SJSA1 (cell line): ENCODE data around the gene RPLP2. TPM values are rescaled to one million over a fixed set of nuclear protein-coding genes. Genes with fewer than 3 reads are reported as not detected.

Experiments
- DNase-seq, 2 experiments: peaks; one replicate each; pipeline ENCODE4 v3.0.0-alpha.2; 2015 to 2020; ENCODE audit warnings: low spot score in 2 of 2, low read depth in 1 of 2
- H3K27ac ChIP-seq: fragments of 250-450 bp; sonication (Bioruptor Pico); 2 replicates; pipeline ENCODE4 v1.5.1; 2020; ENCODE audit warnings: mild to moderate bottlenecking, moderate library complexity
- H3K27me3 ChIP-seq: fragments of 250-450 bp; sonication (Bioruptor Pico); replicated peaks from 2 replicates; pipeline ENCODE4 v1.5.1; 2020; ENCODE audit warnings: mild to moderate bottlenecking, moderate library complexity
- H3K36me3 ChIP-seq: fragments of 250-450 bp; sonication (Bioruptor Pico); 2 replicates; pipeline ENCODE4 v1.5.1; 2020; ENCODE audit warnings: mild to moderate bottlenecking
- H3K4me1 ChIP-seq: fragments of 250-450 bp; sonication (Bioruptor Pico); replicated peaks from 2 replicates; pipeline ENCODE4 v1.6.1; 2021; ENCODE audit warnings: mild to moderate bottlenecking
- H3K4me3 ChIP-seq: fragments of 250-450 bp; sonication (Bioruptor Pico); 2 replicates; pipeline ENCODE4 v1.5.1; 2020; ENCODE audit warnings: mild to moderate bottlenecking
- H3K9me3 ChIP-seq: fragments of 250-450 bp; sonication (Bioruptor Pico); replicated peaks from 2 replicates; pipeline ENCODE4 v1.5.1; 2020; ENCODE audit warnings: mild to moderate bottlenecking
- total RNA-seq: library from RNA; depleted of rRNA; stranded (reverse); fragments of >200 nt; shearing (Covaris generic); gene quantifications from 2 replicates; pipeline ENCODE4 v1.2.3, GENCODE V29; 2014

RPLP2 gene
- total RNA-seq, 1 experiment from 2014 or later, result 706 TPM

GRCh38 chr11:813456-814096, 3.8 kb downstream of the RPLP2 start:
- peaks cover 8% of the 10 kb centered on the region for H3K4me1 ChIP-seq
- H3K4me3 ChIP-seq, result no peak overlapping the region
- no peak for DNase-seq
- H3K9me3 ChIP-seq, result no peaks in the 10 kb centered on the region
- no peak overlapping the region for H3K27ac ChIP-seq
- no peaks in the 10 kb centered on the region for H3K27me3 ChIP-seq
- H3K36me3 ChIP-seq, result peaks cover 42% of the 10 kb centered on the region

- peaks cover 29% of the 10 kb centered on the region for H3K36me3 ChIP-seq
- H3K4me3 ChIP-seq, result no peak overlapping the region
- H3K27ac ChIP-seq, result no peak overlapping the region
- H3K4me1 ChIP-seq, result peaks cover 15% of the 10 kb centered on the region
- no peak for DNase-seq
- no peaks in the 10 kb centered on the region for H3K9me3 ChIP-seq
- H3K27me3 ChIP-seq, result no peaks in the 10 kb centered on the region
These were observed 6.1 kb downstream of the RPLP2 start for GRCh38 chr11:815675-816432.

GRCh38 chr11:816433-816779, 6.6 kb downstream of the RPLP2 start:
- Histone ChIP-seq H3K4me3 (no peak overlapping the region), H3K4me1 (peaks cover 21% of the 10 kb centered on the region), H3K9me3 (no peaks in the 10 kb centered on the region), H3K36me3 (peaks cover 24% of the 10 kb centered on the region), H3K27ac (no peak overlapping the region), H3K27me3 (no peaks in the 10 kb centered on the region)
- DNase-seq, result no peak

- peak within 1 kb of the TSS; percentile 91 for H3K4me3 ChIP-seq
- peaks cover 22% of the 10 kb centered on the region for H3K4me1 ChIP-seq
- DNase-seq, result no peak
- H3K36me3 ChIP-seq, result peaks cover 2% of the 10 kb centered on the region
- no peaks in the 10 kb centered on the region for H3K27me3 ChIP-seq
- H3K27ac ChIP-seq, result peak within 1 kb of the TSS; percentile 56; the same call in 1 of the 2 replicates
- H3K9me3 ChIP-seq, result no peaks in the 10 kb centered on the region
These were observed 8.8 kb downstream of the RPLP2 start, which contains the start of gene PNPLA2 for GRCh38 chr11:818396-819128. PNPLA2 (plus strand) TSS chr11:818914; CDS start chr11:819719, 805 bp downstream.

GRCh38 chr11:819129-819931, 9.6 kb downstream of the RPLP2 start:
- Histone ChIP-seq H3K9me3 (no peaks in the 10 kb centered on the region), H3K27ac (peak overlapping the region; percentile 56; the same call in 1 of the 2 replicates), H3K27me3 (no peaks in the 10 kb centered on the region), H3K4me3 (peak overlapping the region; percentile 91), H3K4me1 (peaks cover 22% of the 10 kb centered on the region), H3K36me3 (no peaks in the 10 kb centered on the region)
- peak; percentile 69 to 81 for DNase-seq

GRCh38 chr11:819943-820649, 10.3 kb downstream of the RPLP2 start:
- no peaks in the 10 kb centered on the region for H3K36me3 ChIP-seq
- DNase-seq, result peak in 1 of 2 experiments; percentile 63
- H3K9me3 ChIP-seq, result no peaks in the 10 kb centered on the region
- no peaks in the 10 kb centered on the region for H3K27me3 ChIP-seq
- H3K27ac ChIP-seq, result no peak overlapping the region
- peak overlapping the region; percentile 91 for H3K4me3 ChIP-seq
- peaks cover 22% of the 10 kb centered on the region for H3K4me1 ChIP-seq

GRCh38 chr11:820655-821511, 11.1 kb downstream of the RPLP2 start:
- H3K36me3 ChIP-seq, result no peaks in the 10 kb centered on the region
- H3K27ac ChIP-seq, result no peak overlapping the region
- H3K27me3 ChIP-seq, result no peaks in the 10 kb centered on the region
- DNase-seq, result no peak
- peak overlapping the region; percentile 91 for H3K4me3 ChIP-seq
- H3K9me3 ChIP-seq, result no peaks in the 10 kb centered on the region
- peaks cover 22% of the 10 kb centered on the region for H3K4me1 ChIP-seq

GRCh38 chr11:821512-822371, 12.0 kb downstream of the RPLP2 start:
- Histone ChIP-seq H3K27ac (no peak overlapping the region), H3K36me3 (no peaks in the 10 kb centered on the region), H3K9me3 (no peaks in the 10 kb centered on the region), H3K27me3 (no peaks in the 10 kb centered on the region), H3K4me3 (no peak overlapping the region), H3K4me1 (peaks cover 22% of the 10 kb centered on the region)
- DNase-seq, result no peak

- Histone ChIP-seq H3K36me3 (no peaks in the 10 kb centered on the region), H3K4me1 (peaks cover 20% of the 10 kb centered on the region), H3K4me3 (no peak overlapping the region)
These were observed 13.9 kb downstream of the RPLP2 start for GRCh38 chr11:823441-824291.

GRCh38 chr11:824292-824880, 14.6 kb downstream of the RPLP2 start:
- H3K27ac ChIP-seq, result no peak overlapping the region
- H3K4me1 ChIP-seq, result peaks cover 15% of the 10 kb centered on the region
- no peak for DNase-seq

More at GRCh38 chr11:823441-824291, 13.9 kb downstream of the RPLP2 start:
- Histone ChIP-seq H3K27me3 (no peaks in the 10 kb centered on the region), H3K9me3 (no peaks in the 10 kb centered on the region), H3K27ac (no peak overlapping the region)
- no peak for DNase-seq

More at GRCh38 chr11:824292-824880, 14.6 kb downstream of the RPLP2 start:
- Histone ChIP-seq H3K9me3 (no peaks in the 10 kb centered on the region), H3K27me3 (peaks cover 6% of the 10 kb centered on the region), H3K36me3 (no peaks in the 10 kb centered on the region), H3K4me3 (no peak overlapping the region)
